K562 (cell line): ENCODE data around the gene TIMM50. TPM values are rescaled to one million over a fixed set of nuclear protein-coding genes. Genes with fewer than 3 reads are reported as not detected.

Experiments used
- CTBP1 ChIP-seq: fragments of 450-650 bp; IDR thresholded peaks from 2 replicates; pipeline ENCODE4 v1.6.1; 2016; ENCODE audit warnings: borderline replicate concordance
- EP400 ChIP-seq: fragments of 450-650 bp; IDR thresholded peaks from 2 replicates; pipeline ENCODE4 v1.6.1; 2017; ENCODE audit warnings: antibody characterized with exemption, mild to moderate bottlenecking, moderate library complexity
- ETV5 ChIP-seq: sonication (generic); formaldehyde crosslinking; IDR thresholded peaks from 2 replicates; pipeline ENCODE4 v1.4.0; 2020; ENCODE audit warnings: low read depth, mild to moderate bottlenecking, missing genetic modification reagents
- GTF2E2 ChIP-seq: fragments of 200-800 bp; sonication (Bioruptor generic); IDR thresholded peaks from 2 replicates; pipeline ENCODE4 v1.6.1; 2016; ENCODE audit warnings: missing genetic modification characterization, missing compliant biosample characterization
- HNRNPH1 ChIP-seq: fragments of 200-400 bp; formaldehyde crosslinking; optimal IDR thresholded peaks from 2 replicates; pipeline ENCODE3; 2017; ENCODE audit warnings: low read depth, mild to moderate bottlenecking, low read length, moderate library complexity
- OTX1 ChIP-seq: fragments of 450-650 bp; formaldehyde crosslinking; IDR thresholded peaks from 2 replicates; pipeline ENCODE4 v1.4.0; 2022; ENCODE audit warnings: mild to moderate bottlenecking
- SAP30 ChIP-seq: fragments of 200-600 bp; sonication (generic); IDR thresholded peaks from 2 replicates; pipeline ENCODE4 v1.6.1; 2012; ENCODE audit warnings: borderline replicate concordance, low read depth, mild to moderate bottlenecking, moderate library complexity, low read length, control low read depth, inconsistent platforms; ENCODE audit not compliant: insufficient read depth, poor library complexity, severe bottlenecking
- SREBF2 ChIP-seq: sonication (generic); formaldehyde crosslinking; IDR thresholded peaks from 2 replicates; pipeline ENCODE4 v1.4.0; 2020; ENCODE audit warnings: mild to moderate bottlenecking, missing genetic modification reagents
- SUPT5H ChIP-seq: fragments of 450-650 bp; IDR thresholded peaks from 2 replicates; pipeline ENCODE4 v1.6.1; 2016
- ZBTB1 ChIP-seq: sonication (generic); formaldehyde crosslinking; IDR thresholded peaks from 2 replicates; pipeline ENCODE4 v1.8.1; 2023; ENCODE audit warnings: missing genetic modification reagents, low read depth, mild to moderate bottlenecking, borderline replicate concordance
- ZHX1 ChIP-seq: fragments of 150-350 bp; conservative IDR thresholded peaks from 2 replicates; pipeline ENCODE4 v1.6.1; 2014; ENCODE audit warnings: low read length
- ZNF280B ChIP-seq: fragments of 250-450 bp; sonication (Bioruptor Pico); IDR thresholded peaks from 2 replicates; pipeline ENCODE4 v1.5.1; 2021; ENCODE audit warnings: mild to moderate bottlenecking
- ZNF511 ChIP-seq: sonication (generic); formaldehyde crosslinking; IDR thresholded peaks from 2 replicates; pipeline ENCODE4 v1.8.0; 2022; ENCODE audit warnings: mild to moderate bottlenecking, missing genetic modification reagents
- polyA plus RNA-seq, 8 experiments: library from polyadenylated mRNA; depleted of rRNA in 4 of 8; stranded (reverse) in 5 of 8; unstranded in 3 of 8; fragments of >200 nt; fragmentation: Nextera tagmentation in 2 of 8; fragmentation: Illumina TruSeq in 1 of 8; extraction: Ambion mirVana in 2 of 8; extraction: Trizol in 1 of 8; gene quantifications; 2 replicates each; pipeline versions ENCODE4 v1.2.1 to v1.2.3, GENCODE V29; 2011 to 2014; ENCODE audit warnings: inconsistent platforms in 1 of 8, missing spikeins in 1 of 8
- total RNA-seq, 7 experiments: library from RNA; depleted of rRNA in 6 of 7; stranded (reverse); fragments of >200 nt in 6 of 7; fragmentation: Illumina TruSeq in 2 of 7; extraction: Trizol in 2 of 7; gene quantifications; 2 replicates each; pipeline versions ENCODE4 v1.2.1 to v1.2.3, GENCODE V29; 2011 to 2021; ENCODE audit warnings: low replicate concordance in 1 of 7
- TF ChIP-seq, protein P1 (sequence below), 2 experiments: fragments of 450-650 bp in 1 of 2; sonication (generic) in 1 of 2; formaldehyde crosslinking in 1 of 2; IDR thresholded peaks in 1 of 2; conservative IDR thresholded peaks in 1 of 2; 2 replicates each; pipeline versions ENCODE4 v1.6.1 to v1.8.1; 2016 to 2023; ENCODE audit warnings: mild to moderate bottlenecking in 2 of 2, moderate library complexity in 2 of 2, inconsistent platforms in 1 of 2, missing genetic modification reagents in 1 of 2
- TF ChIP-seq, protein P2 (sequence below), 2 experiments: fragments of 450-650 bp in 1 of 2; IDR thresholded peaks; 2 replicates each; pipeline ENCODE4 v1.6.1; 2011 to 2017; ENCODE audit warnings: low read depth in 2 of 2, antibody characterized with exemption in 1 of 2, borderline replicate concordance in 1 of 2, low read length in 1 of 2, mild to moderate bottlenecking in 1 of 2, mixed read lengths in 1 of 2; ENCODE audit not compliant: control insufficient read depth in 1 of 2
- TF ChIP-seq, protein P3 (sequence below): fragments of 250-450 bp; sonication (Bioruptor Pico); IDR thresholded peaks from 2 replicates; pipeline ENCODE4 v1.6.1; 2021; ENCODE audit warnings: mild to moderate bottlenecking

The TIMM50 gene
- total and polyA plus RNA-seq, 9 of the 15 experiments (the other 6 are each of a cell fraction or from before 2014, with no cell fraction given), result 28.3 to 221 (median 170) TPM

DNA sequence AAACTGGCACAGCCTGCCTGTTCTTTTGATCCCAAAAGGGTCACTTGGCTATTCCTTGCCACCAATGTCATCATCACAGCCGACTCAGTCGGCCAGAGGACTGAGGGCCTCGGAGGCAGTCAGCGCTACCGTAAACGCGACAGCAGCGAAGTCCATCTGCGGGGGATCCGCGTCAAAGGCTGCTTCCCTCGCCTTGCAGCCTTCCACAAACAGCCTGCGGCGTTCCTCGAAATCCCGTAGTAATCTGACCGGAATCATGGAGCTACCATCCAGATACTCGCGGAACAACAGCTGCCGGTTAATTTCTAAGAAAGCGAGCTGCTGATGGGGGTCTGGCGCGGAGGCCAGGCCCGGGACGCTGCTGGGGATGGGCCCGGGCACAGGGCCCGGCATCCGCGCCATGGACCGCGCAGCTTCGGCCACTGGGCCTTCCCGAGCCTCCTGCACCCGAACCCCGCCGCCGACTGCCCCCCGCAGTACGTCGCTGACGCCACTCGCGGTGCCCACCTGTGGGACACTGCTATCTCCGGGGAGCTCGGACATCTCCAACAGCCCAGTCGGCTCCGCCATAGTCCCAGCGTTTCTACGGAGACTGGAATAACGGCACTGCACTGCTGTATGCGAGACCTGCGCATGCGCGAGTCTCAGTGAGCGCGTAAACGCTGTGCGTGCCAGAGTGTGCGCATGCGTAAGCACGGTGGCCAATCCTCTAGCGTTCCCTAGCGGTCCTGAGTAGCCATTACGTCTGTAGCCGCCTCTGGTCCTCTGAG, 51.8 kb downstream of the TIMM50 start, which contains the start of gene EID2B (continued):
- TF ChIP-seq ZHX1, result peak; percentile 89
- TF ChIP-seq SUPT5H, result peak; percentile 70
- no peak for TF ChIP-seq OTX1 (CRISPR knock-in tag)
- TF ChIP-seq, protein P1, sequence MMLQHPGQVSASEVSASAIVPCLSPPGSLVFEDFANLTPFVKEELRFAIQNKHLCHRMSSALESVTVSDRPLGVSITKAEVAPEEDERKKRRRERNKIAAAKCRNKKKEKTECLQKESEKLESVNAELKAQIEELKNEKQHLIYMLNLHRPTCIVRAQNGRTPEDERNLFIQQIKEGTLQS (IDR thresholded peaks at IDR 0.05), result peak; percentile 41
- TF ChIP-seq, protein P1 (CRISPR knock-in tag; conservative IDR thresholded peaks at IDR 0.05), result no peak
- no peak for TF ChIP-seq ZNF280B (CRISPR knock-in tag)
- no peak for TF ChIP-seq ETV5 (CRISPR knock-in tag)
- TF ChIP-seq, protein P2, sequence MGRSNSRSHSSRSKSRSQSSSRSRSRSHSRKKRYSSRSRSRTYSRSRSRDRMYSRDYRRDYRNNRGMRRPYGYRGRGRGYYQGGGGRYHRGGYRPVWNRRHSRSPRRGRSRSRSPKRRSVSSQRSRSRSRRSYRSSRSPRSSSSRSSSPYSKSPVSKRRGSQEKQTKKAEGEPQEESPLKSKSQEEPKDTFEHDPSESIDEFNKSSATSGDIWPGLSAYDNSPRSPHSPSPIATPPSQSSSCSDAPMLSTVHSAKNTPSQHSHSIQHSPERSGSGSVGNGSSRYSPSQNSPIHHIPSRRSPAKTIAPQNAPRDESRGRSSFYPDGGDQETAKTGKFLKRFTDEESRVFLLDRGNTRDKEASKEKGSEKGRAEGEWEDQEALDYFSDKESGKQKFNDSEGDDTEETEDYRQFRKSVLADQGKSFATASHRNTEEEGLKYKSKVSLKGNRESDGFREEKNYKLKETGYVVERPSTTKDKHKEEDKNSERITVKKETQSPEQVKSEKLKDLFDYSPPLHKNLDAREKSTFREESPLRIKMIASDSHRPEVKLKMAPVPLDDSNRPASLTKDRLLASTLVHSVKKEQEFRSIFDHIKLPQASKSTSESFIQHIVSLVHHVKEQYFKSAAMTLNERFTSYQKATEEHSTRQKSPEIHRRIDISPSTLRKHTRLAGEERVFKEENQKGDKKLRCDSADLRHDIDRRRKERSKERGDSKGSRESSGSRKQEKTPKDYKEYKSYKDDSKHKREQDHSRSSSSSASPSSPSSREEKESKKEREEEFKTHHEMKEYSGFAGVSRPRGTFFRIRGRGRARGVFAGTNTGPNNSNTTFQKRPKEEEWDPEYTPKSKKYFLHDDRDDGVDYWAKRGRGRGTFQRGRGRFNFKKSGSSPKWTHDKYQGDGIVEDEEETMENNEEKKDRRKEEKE (IDR thresholded peaks at IDR 0.05; ENCODE audit: borderline replicate concordance in 1 of 2, control insufficient read depth in 1 of 2, low read depth in 2 of 2, low read length in 1 of 2), result no peak
- TF ChIP-seq, protein P3, sequence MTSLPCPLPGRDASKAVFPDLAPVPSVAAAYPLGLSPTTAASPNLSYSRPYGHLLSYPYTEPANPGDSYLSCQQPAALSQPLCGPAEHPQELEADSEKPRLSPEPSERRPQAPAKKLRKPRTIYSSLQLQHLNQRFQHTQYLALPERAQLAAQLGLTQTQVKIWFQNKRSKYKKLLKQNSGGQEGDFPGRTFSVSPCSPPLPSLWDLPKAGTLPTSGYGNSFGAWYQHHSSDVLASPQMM (CRISPR knock-in tag), result no peak
- TF ChIP-seq ZBTB1 (CRISPR knock-in tag), result no peak
- TF ChIP-seq ZNF511 (CRISPR knock-in tag), result peak; percentile 66; the same call in 1 of the 2 replicates
- TF ChIP-seq SAP30, result peak; percentile 72
- TF ChIP-seq EP400, result 0 out of 2 replicates have a peak, but pooled peaks have one; percentile 29
- peak; percentile 89 for TF ChIP-seq CTBP1
- no peak for TF ChIP-seq SREBF2 (CRISPR knock-in tag)
- TF ChIP-seq HNRNPH1, result no peak
- 0 out of 2 replicates have a peak, but pooled peaks have one; percentile 24 for TF ChIP-seq GTF2E2
